CD4-positive, alpha-beta T cell (primary cell): ENCODE results near the gene FHL3. TPM values are rescaled to one million over a fixed set of nuclear protein-coding genes. Genes with fewer than 3 reads are reported as not detected.

Experiments
- ATAC-seq: fragments of 200-7000 bp; cut with Tn5 transposase; one replicate; pipeline ENCODE4 v1.10.0; 2022; ENCODE audit warnings: mild to moderate bottlenecking; ENCODE audit not compliant: poor library complexity
- CTCF ChIA-PET: fragments of 350-600 bp; sonication (Branson Sonifier 250); formaldehyde crosslinking; loops from one replicate; lab custom pipeline; 2021; ENCODE audit warnings: antibody characterized with exemption, inconsistent platforms; lab: Charles Lee
- POLR2A ChIA-PET: fragments of 350-600 bp; sonication (Branson Sonifier 250); formaldehyde crosslinking; loops from one replicate; lab custom pipeline; 2021; ENCODE audit warnings: antibody characterized with exemption, inconsistent platforms; lab: Charles Lee
- DNase-seq, 14 experiments: peaks; one replicate each; pipeline ENCODE4 v3.0.0-alpha.2; 2013 to 2020; ENCODE audit warnings: mixed read lengths in 2 of 14
- H3K27ac ChIP-seq, 2 donors: one replicate each; pipeline versions ENCODE4 v1.5.1 to v1.7.0; 2013; ENCODE audit warnings: low read length in 2 of 2, low read depth in 1 of 2, mild to moderate bottlenecking in 1 of 2
- H3K27me3 ChIP-seq, 2 experiments: 1 replicate in 1 of 2; 2 replicates in 1 of 2; pipeline versions ENCODE4 v1.6.1 to v1.7.0; 2013; ENCODE audit warnings: low read length in 2 of 2, control low read depth in 1 of 2, mild to moderate bottlenecking in 1 of 2, moderate library complexity in 1 of 2; ENCODE audit not compliant: insufficient read depth in 2 of 2, control insufficient read depth in 1 of 2
- H3K36me3 ChIP-seq: one replicate; pipeline ENCODE4 v1.6.1; 2013; ENCODE audit warnings: low read length, control low read depth; ENCODE audit not compliant: insufficient read depth
- H3K4me1 ChIP-seq: one replicate; pipeline ENCODE4 v1.6.1; 2013; ENCODE audit warnings: low read length, control low read depth; ENCODE audit not compliant: insufficient read depth
- H3K4me3 ChIP-seq: one replicate; pipeline ENCODE4 v1.5.1; 2013; ENCODE audit warnings: mild to moderate bottlenecking, low read length, moderate library complexity
- H3K9me3 ChIP-seq, 2 experiments: 1 replicate in 1 of 2; 2 replicates in 1 of 2; pipeline versions ENCODE4 v1.6.1 to v1.7.0; 2013; ENCODE audit warnings: low read length in 2 of 2, mild to moderate bottlenecking in 2 of 2, control low read depth in 1 of 2, moderate library complexity in 1 of 2; ENCODE audit not compliant: control insufficient read depth in 1 of 2, insufficient read depth in 1 of 2
- H3K27ac Mint-ChIP-seq: one replicate; pipeline ENCODE4 v1.8.0; 2020; ENCODE audit warnings: mixed read lengths
- H3K27me3 Mint-ChIP-seq: one replicate; pipeline ENCODE4 v1.8.0; 2021; ENCODE audit warnings: mixed read lengths
- H3K36me3 Mint-ChIP-seq: one replicate; pipeline ENCODE4 v1.8.0; 2021; ENCODE audit warnings: low read depth, mixed read lengths
- H3K4me1 Mint-ChIP-seq: one replicate; pipeline ENCODE4 v1.8.0; 2021; ENCODE audit warnings: low read depth, mixed read lengths
- H3K4me3 Mint-ChIP-seq: one replicate; pipeline ENCODE4 v1.8.0; 2020; ENCODE audit warnings: mild to moderate bottlenecking, mixed read lengths
- H3K9me3 Mint-ChIP-seq: one replicate; pipeline ENCODE4 v1.8.0; 2020; ENCODE audit warnings: mixed read lengths
- intact Hi-C, 2 experiments: fragments of 100-400 bp; cut with DNase I in 1 of 2; cut with micrococcal nuclease in 1 of 2; formaldehyde crosslinking; loops; one replicate each; pipeline versions ENCODE4 v1.15.1 to v1.9.0; 2023 to 2025; cut with DNase I, micrococcal nuclease
- total RNA-seq, 174 experiments: library from RNA in 2 of 174; stranded (reverse) in 2 of 174; gene quantifications; one replicate each; pipeline ENCODE4 v1.2.3 and lab custom pipeline; 2021 to 2026
- TF ChIP-seq, protein P1 (sequence below): fragments of 200-600 bp; IDR thresholded peaks from one replicate; pipeline ENCODE4 v1.8.0; 2022; ENCODE audit warnings: antibody characterized with exemption, mild to moderate bottlenecking

FHL3 gene
- total RNA-seq, 2 experiments from 2014 or later, result 3.4 to 3.7 TPM

GRCh38 chr1:38030596-38031512, 25.5 kb upstream of the FHL3 start:
- H3K4me3 Mint-ChIP-seq, result no peak overlapping the region
- ChIA-PET POLR2A (interaction anchor here (0.8 kb wide), 1 partner anchor 38 kb away, joined by 5 read pairs; no protein-coding TSS in a partner anchor), CTCF (no interaction called here)
- no peak overlapping the region for H3K27ac ChIP-seq
- peaks cover 42% of the 10 kb centered on the region for H3K4me1 ChIP-seq
- no peaks in the 10 kb centered on the region for H3K9me3 Mint-ChIP-seq
- no peaks in the 10 kb centered on the region for H3K27me3 ChIP-seq
- intact Hi-C loops, result no loop called here
- TF ChIP-seq, protein P1, sequence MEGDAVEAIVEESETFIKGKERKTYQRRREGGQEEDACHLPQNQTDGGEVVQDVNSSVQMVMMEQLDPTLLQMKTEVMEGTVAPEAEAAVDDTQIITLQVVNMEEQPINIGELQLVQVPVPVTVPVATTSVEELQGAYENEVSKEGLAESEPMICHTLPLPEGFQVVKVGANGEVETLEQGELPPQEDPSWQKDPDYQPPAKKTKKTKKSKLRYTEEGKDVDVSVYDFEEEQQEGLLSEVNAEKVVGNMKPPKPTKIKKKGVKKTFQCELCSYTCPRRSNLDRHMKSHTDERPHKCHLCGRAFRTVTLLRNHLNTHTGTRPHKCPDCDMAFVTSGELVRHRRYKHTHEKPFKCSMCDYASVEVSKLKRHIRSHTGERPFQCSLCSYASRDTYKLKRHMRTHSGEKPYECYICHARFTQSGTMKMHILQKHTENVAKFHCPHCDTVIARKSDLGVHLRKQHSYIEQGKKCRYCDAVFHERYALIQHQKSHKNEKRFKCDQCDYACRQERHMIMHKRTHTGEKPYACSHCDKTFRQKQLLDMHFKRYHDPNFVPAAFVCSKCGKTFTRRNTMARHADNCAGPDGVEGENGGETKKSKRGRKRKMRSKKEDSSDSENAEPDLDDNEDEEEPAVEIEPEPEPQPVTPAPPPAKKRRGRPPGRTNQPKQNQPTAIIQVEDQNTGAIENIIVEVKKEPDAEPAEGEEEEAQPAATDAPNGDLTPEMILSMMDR, result no peak
- H3K27ac Mint-ChIP-seq, result no peak overlapping the region
- H3K4me1 Mint-ChIP-seq, result peaks cover 33% of the 10 kb centered on the region
- peaks cover 5% of the 10 kb centered on the region for H3K36me3 Mint-ChIP-seq
- H3K4me3 ChIP-seq, result no peak overlapping the region
- ATAC-seq (no peak), DNase-seq (peak in 1 of 14 experiments; percentile 8)
- H3K27me3 Mint-ChIP-seq, result no peaks in the 10 kb centered on the region
- peaks cover 4% of the 10 kb centered on the region for H3K36me3 ChIP-seq
- no peaks in the 10 kb centered on the region for H3K9me3 ChIP-seq

- Mint-ChIP-seq H3K4me1 (peaks cover 33% of the 10 kb centered on the region), H3K27ac (peak overlapping the region; percentile 42), H3K27me3 (no peaks in the 10 kb centered on the region), H3K4me3 (no peak overlapping the region), H3K36me3 (peaks cover 15% of the 10 kb centered on the region), H3K9me3 (no peaks in the 10 kb centered on the region)
- Histone ChIP-seq H3K27ac (no peak overlapping the region), H3K4me3 (no peak overlapping the region), H3K9me3 (no peaks in the 10 kb centered on the region), H3K27me3 (no peaks in the 10 kb centered on the region), H3K36me3 (peaks cover 13% of the 10 kb centered on the region), H3K4me1 (peaks cover 42% of the 10 kb centered on the region)
- DNase-seq, result peak in 9 of 14 experiments; percentile 32 to 69 (median 39)
- intact Hi-C loops, result loop anchor here in 1 of 2 experiments (5.0 kb wide), 2 partner anchors 787 to 807 kb away; no protein-coding TSS in a partner anchor
- POLR2A ChIA-PET, result interaction anchor here (0.8 kb wide), 1 partner anchor 37 kb away, joined by 5 read pairs; no protein-coding TSS in a partner anchor
- TF ChIP-seq, protein P1, result no peak
- ATAC-seq, result peak; percentile 68
- CTCF ChIA-PET, result no interaction called here
Observed at GRCh38 chr1:38029685-38030511, 24.6 kb upstream of the FHL3 start.

GRCh38 chr1:38029081-38029681, 23.9 kb upstream of the FHL3 start:
- Histone ChIP-seq H3K4me1 (peaks cover 42% of the 10 kb centered on the region), H3K36me3 (peaks cover 18% of the 10 kb centered on the region), H3K27ac (no peak overlapping the region), H3K4me3 (no peak overlapping the region), H3K9me3 (no peaks in the 10 kb centered on the region), H3K27me3 (no peaks in the 10 kb centered on the region)
- ATAC-seq (no peak), DNase-seq (peak in 1 of 14 experiments; percentile 18)
- H3K9me3 Mint-ChIP-seq, result no peaks in the 10 kb centered on the region
- no peak overlapping the region for H3K4me3 Mint-ChIP-seq
- CTCF ChIA-PET, result no interaction called here
- peaks cover 33% of the 10 kb centered on the region for H3K4me1 Mint-ChIP-seq
- TF ChIP-seq, protein P1, result no peak
- POLR2A ChIA-PET, result no interaction called here
- no peaks in the 10 kb centered on the region for H3K27me3 Mint-ChIP-seq
- peaks cover 19% of the 10 kb centered on the region for H3K36me3 Mint-ChIP-seq
- intact Hi-C loops, result loop anchor here in 1 of 2 experiments (5.0 kb wide), 2 partner anchors 788 to 808 kb away; no protein-coding TSS in a partner anchor
- H3K27ac Mint-ChIP-seq, result no peak overlapping the region
